Measurements from ENCODE around the gene GAS7. TPM values are rescaled to one million over a fixed set of nuclear protein-coding genes. Genes with fewer than 3 reads are reported as not detected.

The GAS7 gene
- total and polyA plus RNA-seq, 9 of the 15 experiments (the other 6 are each of a cell fraction or from before 2014, with no cell fraction given), result 0.11 to 0.33 TPM; not detected in 7

GRCh38 chr17:9912121-9913099 is 286.0 kb downstream of the GAS7 start (continued):
- TF ChIP-seq WHSC1 (IDR thresholded peaks at IDR 0.05; ENCODE audit: low read length) (no peak), MBD2 (IDR thresholded peaks at IDR 0.05; ENCODE audit: borderline replicate concordance, low read depth) (no peak), CCAR2 (IDR thresholded peaks at IDR 0.05; ENCODE audit: low read depth, low read length) (no peak)

- Histone ChIP-seq H3K9ac (ENCODE audit: insufficient read depth in 1 of 2, low read depth in 2 of 2, low read length in 2 of 2) (no peak overlapping the region), H3K27ac (ENCODE audit: extremely low read depth, low read depth, low read length) (no peak overlapping the region), H4K20me1 (replicated peaks; ENCODE audit: control insufficient read depth, insufficient read depth, low read length) (no peaks in the 10 kb centered on the region), H2AFZ (ENCODE audit: low read depth, low read length) (no peak overlapping the region), H3K9me3 (replicated peaks; ENCODE audit: control insufficient read depth, insufficient read depth, low read depth, low read length) (no peaks in the 10 kb centered on the region), H3K4me1 (replicated peaks in 1 of 2; ENCODE audit: control insufficient read depth in 2 of 2, insufficient read depth in 2 of 2, low read length in 2 of 2) (no peaks in the 10 kb centered on the region), H3K27me3 (ENCODE audit: control insufficient read depth in 2 of 2, insufficient read depth in 2 of 2, low read length in 2 of 2) (no peaks in the 10 kb centered on the region; a peak in 1 of 5 replicates), H3K36me3 (ENCODE audit: control insufficient read depth, insufficient read depth, low read length) (no peaks in the 10 kb centered on the region), H3K4me3 (no peak overlapping the region), H3K4me2 (ENCODE audit: insufficient read depth, low read length) (no peak overlapping the region), H3K79me2 (ENCODE audit: control insufficient read depth, insufficient read depth, low read length) (no peaks in the 10 kb centered on the region), H3K9me1 (ENCODE audit: control insufficient read depth, insufficient read depth, low read length) (no peaks in the 10 kb centered on the region)
- WGBS (ENCODE audit: insufficient coverage, low coverage, missing lambda C conversion rate), result 1% methylated on average over 8 of the region's 12 CpGs
- intact Hi-C loops (cut with micrococcal nuclease), result no loop called here
- CTCF ChIA-PET (ENCODE audit: low intra/inter-chr PET ratio), result no interaction called here
- in situ Hi-C loops (cut with MboI), result no loop called here
- TF ChIP-seq PHB (CRISPR knock-in tag; IDR thresholded peaks at IDR 0.05) (no peak), TSC22D4 (tag; IDR thresholded peaks at IDR 0.05) (no peak), ERF (CRISPR knock-in tag; IDR thresholded peaks at IDR 0.05) (no peak), ETS2 (tag; IDR thresholded peaks at IDR 0.05; ENCODE audit: borderline replicate concordance, poor library complexity, severe bottlenecking) (no peak), ZNF449 (CRISPR knock-in tag; IDR thresholded peaks at IDR 0.05) (no peak), YBX1 (IDR thresholded peaks at IDR 0.05) (no peak), CBFA2T3 (IDR thresholded peaks at IDR 0.05) (no peak), MYC (IDR thresholded peaks at IDR 0.05; ENCODE audit: low read depth, low read length) (no peak), MYC (CRISPR knock-in tag; IDR thresholded peaks at IDR 0.05; ENCODE audit: borderline replicate concordance, low read depth) (no peak), EP400 (IDR thresholded peaks at IDR 0.05) (no peak), NR3C1 (CRISPR knock-in tag; IDR thresholded peaks at IDR 0.05) (no peak)
- TF ChIP-seq, protein P1, sequence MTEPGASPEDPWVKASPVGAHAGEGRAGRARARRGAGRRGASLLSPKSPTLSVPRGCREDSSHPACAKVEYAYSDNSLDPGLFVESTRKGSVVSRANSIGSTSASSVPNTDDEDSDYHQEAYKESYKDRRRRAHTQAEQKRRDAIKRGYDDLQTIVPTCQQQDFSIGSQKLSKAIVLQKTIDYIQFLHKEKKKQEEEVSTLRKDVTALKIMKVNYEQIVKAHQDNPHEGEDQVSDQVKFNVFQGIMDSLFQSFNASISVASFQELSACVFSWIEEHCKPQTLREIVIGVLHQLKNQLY (CRISPR knock-in tag; conservative IDR thresholded peaks at IDR 0.05), result no peak
- no peak for FAIRE-seq
- no peak for DNase-seq (ENCODE audit: extremely low read depth in 1 of 4, low spot score in 3 of 4)
- no TSS peak for BruUV-seq (replicated peaks)
- no peak for ATAC-seq
- POLR2A ChIA-PET, result no interaction called here
Observed at GRCh38 chr17:9911089-9911488, 287.3 kb downstream of the GAS7 start.
